Bronchial epithelial cell (primary cell): ENCODE data around the gene ALPL. TPM values are rescaled to one million over a fixed set of nuclear protein-coding genes. Genes with fewer than 3 reads are reported as not detected.

Experiments
- DNase-seq: peaks from one replicate; pipeline ENCODE4 v3.0.0-alpha.2; 2010; ENCODE audit warnings: low read depth
- FAIRE-seq: peaks from 2 replicates; lab custom pipeline; 2011; peaks lifted over from hg19 to GRCh38; lab: Jason Lieb, UNC
- H3K27me3 ChIP-seq: 2 replicates; pipeline ENCODE4 v1.5.1; 2011; ENCODE audit warnings: low read length; ENCODE audit not compliant: control insufficient read depth, insufficient read depth
- H3K36me3 ChIP-seq: 2 replicates; pipeline ENCODE4 v1.5.1; 2011; ENCODE audit warnings: low read length; ENCODE audit not compliant: control insufficient read depth, insufficient read depth
- H3K4me3 ChIP-seq: 2 replicates; pipeline ENCODE4 v1.5.1; 2011; ENCODE audit warnings: mild to moderate bottlenecking, low read depth, low read length, control low read depth
- total RNA-seq: library from RNA; depleted of rRNA; stranded (reverse); fragments of >200 nt; gene quantifications from 2 replicates; pipeline ENCODE4 v1.2.1, GENCODE V29; 2014
- TF ChIP-seq, protein P1 (sequence below): IDR thresholded peaks from 2 replicates; pipeline ENCODE4 v1.5.1; 2011; ENCODE audit warnings: mild to moderate bottlenecking, moderate library complexity, low read length, control low read depth, inconsistent platforms; ENCODE audit not compliant: insufficient read depth, severe bottlenecking

The ALPL gene
- total RNA-seq, 1 donor from 2014 or later, result not detected

DNA sequence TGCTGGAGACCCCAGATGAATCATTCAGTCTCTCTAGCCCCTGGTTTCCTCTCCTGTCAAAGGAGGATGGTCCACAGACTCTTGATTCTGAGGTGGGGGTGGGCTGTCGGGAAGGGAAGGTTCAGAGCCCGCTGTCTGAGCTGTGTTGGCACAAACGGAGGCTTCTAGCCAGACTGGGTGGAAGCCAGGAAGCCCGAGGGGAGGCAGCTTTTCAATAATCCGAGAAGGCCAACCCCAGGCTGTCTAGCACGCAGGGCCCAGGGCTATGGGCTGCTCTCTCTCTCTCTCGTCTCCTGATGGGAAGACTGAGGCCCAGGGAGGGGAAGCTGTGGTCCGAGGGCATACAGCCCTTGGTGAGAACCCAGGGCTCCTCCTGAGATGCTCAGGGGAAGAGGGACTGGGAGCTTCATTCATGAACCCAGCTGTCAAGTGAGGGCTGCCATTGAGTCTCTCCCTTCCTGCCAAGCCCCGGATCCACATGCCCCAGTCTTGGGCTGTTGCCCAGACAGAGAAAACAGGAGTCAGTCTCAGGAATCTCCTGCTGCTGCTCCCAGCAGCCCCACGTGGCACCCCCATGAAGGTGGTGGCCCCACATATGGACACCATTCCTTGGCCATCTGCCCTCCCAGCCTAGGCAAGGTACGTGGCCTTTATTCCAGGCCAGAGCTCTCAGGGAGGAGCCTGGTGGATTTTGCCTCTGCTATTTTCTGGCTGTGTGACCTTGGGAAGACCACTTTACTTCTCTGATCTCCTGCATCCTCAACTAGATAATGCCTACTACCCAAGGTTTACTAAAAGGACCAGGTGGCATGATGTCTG lies 115.6 kb downstream of the ALPL start:
- no peak for DNase-seq
- Histone ChIP-seq H3K27me3 (peaks cover 5% of the 10 kb centered on the region), H3K4me3 (no peak overlapping the region), H3K36me3 (no peaks in the 10 kb centered on the region)
- FAIRE-seq, result no peak
- TF ChIP-seq, protein P1, sequence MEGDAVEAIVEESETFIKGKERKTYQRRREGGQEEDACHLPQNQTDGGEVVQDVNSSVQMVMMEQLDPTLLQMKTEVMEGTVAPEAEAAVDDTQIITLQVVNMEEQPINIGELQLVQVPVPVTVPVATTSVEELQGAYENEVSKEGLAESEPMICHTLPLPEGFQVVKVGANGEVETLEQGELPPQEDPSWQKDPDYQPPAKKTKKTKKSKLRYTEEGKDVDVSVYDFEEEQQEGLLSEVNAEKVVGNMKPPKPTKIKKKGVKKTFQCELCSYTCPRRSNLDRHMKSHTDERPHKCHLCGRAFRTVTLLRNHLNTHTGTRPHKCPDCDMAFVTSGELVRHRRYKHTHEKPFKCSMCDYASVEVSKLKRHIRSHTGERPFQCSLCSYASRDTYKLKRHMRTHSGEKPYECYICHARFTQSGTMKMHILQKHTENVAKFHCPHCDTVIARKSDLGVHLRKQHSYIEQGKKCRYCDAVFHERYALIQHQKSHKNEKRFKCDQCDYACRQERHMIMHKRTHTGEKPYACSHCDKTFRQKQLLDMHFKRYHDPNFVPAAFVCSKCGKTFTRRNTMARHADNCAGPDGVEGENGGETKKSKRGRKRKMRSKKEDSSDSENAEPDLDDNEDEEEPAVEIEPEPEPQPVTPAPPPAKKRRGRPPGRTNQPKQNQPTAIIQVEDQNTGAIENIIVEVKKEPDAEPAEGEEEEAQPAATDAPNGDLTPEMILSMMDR, result no peak

DNA sequence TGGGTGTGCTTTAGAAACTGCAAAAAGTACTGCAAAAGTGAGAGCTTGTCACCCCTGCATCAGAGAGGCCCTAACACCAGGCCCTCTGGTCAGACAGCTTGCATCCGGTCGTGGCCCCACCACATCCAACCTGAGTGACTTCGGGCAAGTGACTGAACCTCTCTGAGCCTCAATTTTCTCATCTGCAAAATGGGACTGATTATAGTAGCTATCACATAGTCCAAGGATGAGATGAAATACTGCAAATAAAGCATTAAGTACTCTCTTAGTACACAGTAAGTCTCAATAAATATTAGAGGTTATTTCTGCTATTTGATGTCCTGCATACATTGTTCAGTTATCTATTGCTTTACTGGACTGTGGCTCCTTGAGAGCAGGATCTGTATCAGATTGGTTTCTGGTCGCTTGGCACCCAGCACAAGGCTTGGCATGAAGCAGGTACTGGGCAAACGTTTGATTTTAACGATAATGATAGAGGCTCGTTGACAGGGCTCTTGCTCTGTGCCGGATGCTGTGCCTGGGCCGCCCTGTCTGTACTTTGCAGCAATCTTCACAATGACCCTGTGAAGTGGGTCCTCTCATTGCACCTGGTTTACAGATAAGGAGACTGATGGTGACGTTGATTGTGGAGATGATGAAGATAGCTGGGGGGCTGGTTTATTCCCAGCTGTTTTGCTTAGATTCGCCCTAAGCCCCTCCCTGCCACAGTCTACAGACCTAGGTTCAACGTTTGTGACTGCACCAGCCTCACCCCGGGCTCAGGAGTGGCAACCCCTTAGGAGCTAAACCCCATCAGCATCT lies 116.4 kb downstream of the ALPL start:
- DNase-seq (no peak), FAIRE-seq (no peak)
- Histone ChIP-seq H3K36me3 (no peaks in the 10 kb centered on the region), H3K4me3 (no peak overlapping the region), H3K27me3 (peaks cover 3% of the 10 kb centered on the region)
- TF ChIP-seq, protein P1, result no peak

DNA sequence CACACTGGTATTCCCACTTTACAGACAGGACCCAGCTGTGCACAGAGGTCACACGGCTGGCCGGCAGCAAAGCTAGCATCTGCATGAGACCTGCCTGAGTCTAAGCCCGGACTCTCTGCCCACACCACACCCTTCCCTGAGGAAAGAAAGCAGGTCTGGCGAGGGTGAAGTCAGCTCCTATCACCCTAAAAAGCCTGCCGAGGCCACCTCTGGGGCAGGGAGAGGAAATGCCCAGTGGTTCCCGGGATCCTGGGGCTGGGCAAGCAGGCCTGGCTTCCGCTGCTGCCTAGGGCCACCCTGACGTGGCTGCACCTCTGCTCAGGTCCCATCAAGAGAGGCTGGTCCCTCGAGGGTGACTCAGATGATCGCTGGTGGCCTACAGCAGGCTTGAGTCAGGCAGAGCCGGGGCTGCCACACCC lies 117.7 kb downstream of the ALPL start:
- FAIRE-seq (no peak), DNase-seq (peak; percentile 52)
- Histone ChIP-seq H3K36me3 (no peaks in the 10 kb centered on the region), H3K4me3 (no peak overlapping the region), H3K27me3 (peaks cover 3% of the 10 kb centered on the region)
- TF ChIP-seq, protein P1, result no peak

Other genes starting within 250 kb of the ALPL start
- gene ECE1, start 219.0 kb upstream of the ALPL start, total RNA-seq, result 44.2 and 61.8 TPM in 2 replicates
- gene NBPF3, start 69.3 kb upstream of the ALPL start, total RNA-seq, result 6.8 and 18.6 TPM in 2 replicates
- gene RAP1GAP, start 159.9 kb downstream of the ALPL start, total RNA-seq, result 1.1 and 2.6 TPM in 2 replicates